Stimulated activated CD4-positive, alpha-beta T cell treated with anti-CD3 and anti-CD28 coated beads, Interleukin-4, amount 100 ng/mL, for 1 hour (primary cell): ENCODE results near the gene USP32.
"Not testable (repeated sequence)": the region's sequence is repeated elsewhere in the genome, so short reads cannot be mapped to it uniquely, and the experiment has no call there.

Experiments
- DNase-seq: peaks from one replicate; pipeline ENCODE4 v3.0.0-alpha.2; 2020

The USP32 gene

GRCh38 chr17:60224064-60224463 lies 167.9 kb downstream of the USP32 start:
- DNase-seq = no peak

DNA sequence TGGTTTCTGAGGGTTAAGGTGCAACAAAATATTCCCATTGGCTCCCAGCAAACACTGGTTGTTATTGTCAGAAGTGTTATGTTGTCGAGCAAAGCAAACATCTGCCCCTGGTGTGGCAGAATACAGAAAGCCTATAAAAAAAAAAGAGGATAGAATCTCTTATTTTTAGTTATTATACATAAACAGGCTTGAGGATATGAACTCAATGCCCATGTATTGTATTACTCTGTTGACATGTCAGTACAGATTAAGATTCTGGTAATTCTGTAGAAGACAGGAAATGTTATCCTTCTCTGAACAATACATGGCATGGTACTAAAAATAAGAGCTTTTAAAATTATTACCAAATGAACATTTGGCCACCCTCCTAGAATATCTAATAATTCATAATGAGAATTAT lies 168.5 kb downstream of the USP32 start:
- DNase-seq = no peak

GRCh38 chr17:60218774-60219173 lies 173.2 kb downstream of the USP32 start:
- DNase-seq = not testable (repeated sequence)

GRCh38 chr17:60215895-60216294 lies 176.0 kb downstream of the USP32 start:
- not testable (repeated sequence) for DNase-seq

DNA sequence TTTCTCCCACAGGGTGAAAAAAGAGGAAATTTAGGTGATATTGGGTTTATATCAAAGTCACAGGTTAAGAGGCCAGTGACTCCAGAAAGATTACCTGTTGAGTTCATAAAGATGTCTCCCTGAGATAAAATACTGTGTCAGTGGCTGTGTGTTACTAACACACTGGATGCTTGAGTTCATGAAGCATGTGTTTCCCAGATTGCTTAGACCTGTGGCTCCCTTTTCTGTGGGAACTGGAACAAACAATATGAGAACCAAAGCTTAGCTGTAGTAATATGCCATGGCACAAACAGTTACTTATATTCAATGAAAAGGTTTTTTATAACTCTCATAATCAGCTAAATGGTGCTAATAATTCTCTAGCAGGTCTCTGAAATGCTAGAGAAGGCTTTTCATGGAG lies 180.7 kb downstream of the USP32 start:
- DNase-seq = not testable (repeated sequence)

DNA sequence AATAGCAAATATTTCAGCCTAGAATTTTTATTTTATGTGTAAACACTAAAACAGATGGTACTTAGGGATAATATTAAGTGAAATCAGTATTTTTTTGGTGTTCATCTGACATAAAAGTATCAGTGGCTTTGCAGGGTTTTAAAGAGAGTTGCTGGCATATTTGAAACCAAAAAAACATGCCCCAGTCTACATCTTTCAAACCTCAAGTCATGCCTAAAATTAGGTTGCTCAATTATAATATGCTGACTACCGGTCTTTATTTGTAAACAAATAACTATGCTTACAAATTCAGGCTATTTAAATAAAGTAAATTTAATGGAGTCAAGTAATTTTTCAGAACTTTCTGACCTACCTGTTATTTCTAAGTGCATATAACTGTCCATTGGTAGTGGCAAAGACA lies 183.6 kb downstream of the USP32 start:
- not testable (repeated sequence) for DNase-seq

DNA sequence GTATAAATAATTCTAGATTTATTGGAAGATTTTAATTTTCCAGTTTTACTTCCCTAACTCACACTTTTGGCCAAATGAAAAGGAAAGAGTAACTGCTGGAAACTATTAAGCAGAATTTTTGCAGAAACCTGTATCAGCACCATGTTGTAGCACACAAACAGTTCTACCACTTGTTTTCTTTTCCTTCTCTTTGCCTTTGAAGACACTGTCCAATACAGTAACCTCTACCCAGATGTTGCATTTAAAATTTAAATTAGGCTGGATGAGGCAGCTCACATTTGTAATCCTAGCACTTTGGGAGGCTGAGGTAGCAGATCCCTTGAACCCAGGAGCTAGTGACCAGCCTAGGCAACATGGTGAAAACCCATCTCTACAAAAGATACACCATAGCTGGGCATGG lies 186.2 kb downstream of the USP32 start:
- not testable (repeated sequence) for DNase-seq

DNA sequence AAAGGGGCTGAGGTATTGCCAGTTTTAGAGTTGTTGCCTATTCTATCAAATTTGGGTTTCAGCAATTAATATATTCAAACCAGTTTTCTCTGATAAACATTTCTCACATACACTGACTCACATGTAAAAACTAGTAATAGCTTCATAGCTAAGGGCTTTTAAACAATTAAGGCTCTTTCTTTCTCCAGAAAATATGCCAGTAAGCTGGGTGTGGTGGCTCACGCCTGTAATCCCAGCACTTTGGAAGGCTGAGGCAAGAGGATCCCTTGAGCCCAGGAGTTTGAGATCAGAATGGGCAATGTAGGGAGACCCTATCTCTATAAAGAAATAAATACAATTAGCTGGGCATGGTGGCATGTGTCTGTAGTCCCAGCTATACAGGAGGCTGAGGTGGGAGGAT lies 193.3 kb downstream of the USP32 start:
- not testable (repeated sequence) for DNase-seq

- DNase-seq = not testable (repeated sequence)
Observed at GRCh38 chr17:60194141-60194540, 197.8 kb downstream of the USP32 start.

- no peak for DNase-seq
Observed at GRCh38 chr17:60193482-60193881, 198.5 kb downstream of the USP32 start.

GRCh38 chr17:60193032-60193431 lies 198.9 kb downstream of the USP32 start:
- DNase-seq = not testable (repeated sequence)

GRCh38 chr17:60190032-60190431 lies 201.9 kb downstream of the USP32 start:
- not testable (repeated sequence) for DNase-seq

DNA sequence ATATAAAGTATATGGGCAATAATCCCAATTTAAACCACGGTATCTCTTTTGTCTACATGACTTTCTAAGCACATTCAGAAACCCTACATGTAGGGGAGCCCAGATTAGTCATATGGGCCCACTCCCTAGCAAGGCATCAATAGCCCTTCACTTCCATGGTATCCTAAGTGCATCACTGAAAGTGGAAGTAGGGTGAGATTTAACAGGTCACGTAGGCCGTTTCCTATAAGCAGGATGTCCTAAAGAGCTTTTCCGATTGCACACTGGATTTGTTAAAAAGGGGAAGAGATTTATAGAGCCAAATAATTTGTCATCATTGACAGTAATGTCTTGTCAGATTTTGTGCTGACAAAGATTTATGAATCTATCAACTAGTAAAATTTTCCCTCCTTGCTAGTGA lies 203.2 kb downstream of the USP32 start:
- DNase-seq = no peak

GRCh38 chr17:60186846-60187745 lies 204.8 kb downstream of the USP32 start:
- not testable (repeated sequence) for DNase-seq

DNA sequence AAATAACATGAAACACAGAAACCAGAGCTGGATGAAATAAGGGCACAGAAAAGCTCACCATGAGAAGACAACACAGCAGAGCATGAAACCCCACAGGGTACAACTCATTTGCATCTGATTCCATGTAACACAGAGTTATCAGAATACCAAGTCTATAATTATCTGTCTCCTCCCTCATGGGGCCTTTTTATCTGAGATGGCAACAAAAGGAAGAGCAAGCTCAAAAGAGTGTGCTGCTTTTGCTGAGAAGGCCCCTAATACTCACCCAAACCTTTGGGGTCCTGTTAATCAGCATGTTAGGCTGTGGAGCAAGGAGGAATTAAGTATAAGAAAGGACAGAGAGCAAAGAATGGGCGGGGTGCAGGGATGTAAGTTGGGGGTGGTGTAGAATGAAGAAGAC lies 205.6 kb downstream of the USP32 start:
- not testable (repeated sequence) for DNase-seq

- not testable (repeated sequence) for DNase-seq
Observed at GRCh38 chr17:60180380-60180779, 211.6 kb downstream of the USP32 start.

DNA sequence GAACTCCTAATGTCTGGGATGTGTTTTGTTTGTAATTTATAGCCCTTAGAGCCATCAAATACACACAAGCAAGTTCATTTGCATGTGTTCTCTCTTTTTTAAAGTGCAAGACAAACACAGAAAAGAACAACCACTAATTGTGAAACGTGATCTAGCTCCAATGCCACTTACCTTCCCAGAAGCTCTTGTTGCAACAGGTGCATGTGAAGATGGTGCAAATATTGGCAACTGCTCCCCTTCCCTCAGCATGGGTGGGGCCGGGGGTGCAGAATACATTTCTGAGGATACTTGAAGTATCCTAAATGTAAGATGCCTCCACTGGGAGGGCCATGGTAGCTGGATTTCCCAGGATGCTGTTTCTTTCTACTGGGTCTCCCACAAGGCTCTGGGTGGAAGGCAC lies 213.8 kb downstream of the USP32 start:
- not testable (repeated sequence) for DNase-seq

DNA sequence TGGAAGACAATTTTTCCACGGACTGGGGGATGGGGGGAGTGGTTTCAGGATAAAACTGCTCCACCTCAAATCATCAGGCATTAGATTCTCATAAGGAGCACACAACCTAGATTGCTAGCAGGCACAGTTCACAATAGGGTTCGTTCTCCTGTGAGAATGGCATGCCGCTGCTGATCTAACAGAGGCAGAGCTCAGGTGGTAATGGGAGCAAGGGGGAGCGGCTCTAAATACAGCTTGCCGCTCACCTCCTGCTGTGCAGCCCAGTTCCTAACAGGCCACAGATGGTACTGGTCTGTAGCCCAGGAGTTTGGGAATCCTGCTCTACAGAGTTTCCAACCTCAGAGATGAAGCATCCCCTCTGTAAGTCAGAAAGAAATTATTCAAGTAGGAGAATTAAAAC lies 215.2 kb downstream of the USP32 start:
- not testable (repeated sequence) for DNase-seq

DNA sequence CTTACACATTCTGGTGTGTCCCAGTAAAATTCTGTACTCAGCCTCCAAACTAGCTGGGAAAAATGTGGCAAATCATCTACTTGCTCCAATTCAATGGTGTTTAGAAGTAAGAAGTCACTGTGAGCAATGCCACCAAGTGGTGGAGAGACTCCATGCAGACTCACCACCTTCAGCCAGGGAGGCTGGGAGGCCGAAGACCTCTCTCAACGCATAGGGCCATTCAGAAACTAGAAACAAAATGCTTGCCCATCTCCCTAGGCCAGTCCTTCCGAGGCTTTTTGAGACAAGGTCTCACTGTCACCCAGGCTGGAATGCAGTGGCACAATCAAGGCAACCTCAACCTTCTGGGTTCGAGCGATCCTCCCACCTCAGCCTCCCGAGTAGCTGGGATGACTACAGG lies 217.2 kb downstream of the USP32 start:
- not testable (repeated sequence) for DNase-seq

DNA sequence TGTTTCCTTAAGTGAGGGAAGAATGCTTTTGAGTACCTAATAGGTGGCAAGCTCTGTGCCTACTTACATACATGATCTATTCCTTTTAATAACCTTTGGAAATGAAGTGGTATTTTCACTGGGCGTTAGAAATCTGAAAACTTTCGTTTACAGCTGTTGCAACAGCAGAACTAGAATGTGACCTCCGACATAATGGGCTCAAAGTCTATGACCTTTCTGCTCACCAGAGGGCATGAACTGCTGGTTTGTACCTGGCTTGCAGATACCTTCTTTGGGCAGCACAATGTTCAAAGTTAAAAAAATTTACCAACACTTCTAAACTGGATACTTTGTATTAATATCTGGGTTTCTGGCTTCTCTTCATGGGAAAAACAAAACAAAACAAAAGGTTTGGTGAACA lies 217.9 kb downstream of the USP32 start:
- DNase-seq = no peak

DNA sequence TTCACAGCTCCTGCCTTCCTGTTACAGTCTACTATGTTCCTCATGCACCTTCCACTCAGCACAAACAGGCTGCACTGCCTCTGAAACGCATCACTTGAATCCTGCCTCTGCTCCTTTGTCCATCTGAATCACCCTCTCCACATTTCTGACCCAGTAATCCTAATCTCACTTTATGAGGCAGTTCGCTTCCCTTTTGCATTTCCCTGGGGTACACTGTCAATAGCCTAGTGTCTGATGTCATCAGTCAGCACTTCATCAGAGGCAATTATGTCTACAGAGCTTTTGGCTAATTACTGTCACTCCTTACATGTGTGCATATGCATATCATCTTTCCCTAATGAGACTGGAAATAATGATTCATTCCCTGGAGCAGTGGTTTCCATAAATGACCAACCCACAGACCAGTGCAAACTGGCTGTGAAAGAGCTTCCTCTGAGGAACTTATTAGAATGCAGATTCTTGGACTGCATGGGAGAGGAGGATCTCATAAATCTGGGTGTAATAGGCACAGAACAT lies 218.6 kb downstream of the USP32 start:
- DNase-seq = no peak

- no peak for DNase-seq
Observed at GRCh38 chr17:60171753-60172079, 220.2 kb downstream of the USP32 start.

GRCh38 chr17:60170835-60171752 lies 220.8 kb downstream of the USP32 start:
- DNase-seq = no peak
